Endothelial cell of umbilical vein (primary cell): ENCODE measurements around the gene IGF2R.
"Not testable (repeated sequence)": the region's sequence is repeated elsewhere in the genome, so short reads cannot be mapped to it uniquely, and the experiment has no call there.

Experiments used
- EZH2 ChIP-seq: IDR thresholded peaks from 2 replicates; pipeline ENCODE4 v1.6.1; 2012; ENCODE audit warnings: borderline replicate concordance, low read depth, mild to moderate bottlenecking, moderate library complexity, low read length, inconsistent platforms; ENCODE audit not compliant: severe bottlenecking
- POLR2A ChIP-seq: IDR thresholded peaks from 2 replicates; pipeline ENCODE4 v1.6.1; 2012; ENCODE audit warnings: low read depth, mild to moderate bottlenecking, control low read depth, low read length
- POLR2AphosphoS5 ChIP-seq: IDR thresholded peaks from 2 replicates; pipeline ENCODE4 v1.6.1; 2012; ENCODE audit warnings: low read depth, mild to moderate bottlenecking, control low read depth, low read length, moderate library complexity; ENCODE audit not compliant: insufficient read depth
- TF ChIP-seq, protein P1 (sequence below), 2 donors: IDR thresholded peaks; 1 replicate in 1 of 2; 2 replicates in 1 of 2; pipeline ENCODE4 v1.5.1; 2011; ENCODE audit warnings: low read length in 2 of 2, mild to moderate bottlenecking in 2 of 2, moderate library complexity in 2 of 2, control low read depth in 1 of 2, inconsistent platforms in 1 of 2, low read depth in 1 of 2; ENCODE audit not compliant: insufficient read depth in 1 of 2; ENCODE audit errors: extremely low read depth in 1 of 2

GRCh38 chr6:160125105-160125504 lies 156.2 kb downstream of the IGF2R start:
- not testable (repeated sequence) for TF ChIP-seq EZH2, POLR2AphosphoS5, POLR2A
- TF ChIP-seq, protein P1, sequence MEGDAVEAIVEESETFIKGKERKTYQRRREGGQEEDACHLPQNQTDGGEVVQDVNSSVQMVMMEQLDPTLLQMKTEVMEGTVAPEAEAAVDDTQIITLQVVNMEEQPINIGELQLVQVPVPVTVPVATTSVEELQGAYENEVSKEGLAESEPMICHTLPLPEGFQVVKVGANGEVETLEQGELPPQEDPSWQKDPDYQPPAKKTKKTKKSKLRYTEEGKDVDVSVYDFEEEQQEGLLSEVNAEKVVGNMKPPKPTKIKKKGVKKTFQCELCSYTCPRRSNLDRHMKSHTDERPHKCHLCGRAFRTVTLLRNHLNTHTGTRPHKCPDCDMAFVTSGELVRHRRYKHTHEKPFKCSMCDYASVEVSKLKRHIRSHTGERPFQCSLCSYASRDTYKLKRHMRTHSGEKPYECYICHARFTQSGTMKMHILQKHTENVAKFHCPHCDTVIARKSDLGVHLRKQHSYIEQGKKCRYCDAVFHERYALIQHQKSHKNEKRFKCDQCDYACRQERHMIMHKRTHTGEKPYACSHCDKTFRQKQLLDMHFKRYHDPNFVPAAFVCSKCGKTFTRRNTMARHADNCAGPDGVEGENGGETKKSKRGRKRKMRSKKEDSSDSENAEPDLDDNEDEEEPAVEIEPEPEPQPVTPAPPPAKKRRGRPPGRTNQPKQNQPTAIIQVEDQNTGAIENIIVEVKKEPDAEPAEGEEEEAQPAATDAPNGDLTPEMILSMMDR (IDR thresholded peaks at IDR 0.05; ENCODE audit: extremely low read depth in 1 of 2, insufficient read depth in 1 of 2, low read depth in 1 of 2, low read length in 2 of 2) = not testable (repeated sequence)
